Activated T-helper 9 cell treated with anti-CD3 and anti-CD28 coated beads, Interleukin-2, amount 50 U/mL, for 16 hours (primary cell): ENCODE measurements around the gene ZDBF2.
"Not testable (repeated sequence)": the region's sequence is repeated elsewhere in the genome, so short reads cannot be mapped to it uniquely, and the experiment has no call there.

Source experiments
- DNase-seq: peaks from one replicate; pipeline ENCODE4 v3.0.0-alpha.2; 2020; ENCODE audit warnings: low read depth

Gene ZDBF2

DNA sequence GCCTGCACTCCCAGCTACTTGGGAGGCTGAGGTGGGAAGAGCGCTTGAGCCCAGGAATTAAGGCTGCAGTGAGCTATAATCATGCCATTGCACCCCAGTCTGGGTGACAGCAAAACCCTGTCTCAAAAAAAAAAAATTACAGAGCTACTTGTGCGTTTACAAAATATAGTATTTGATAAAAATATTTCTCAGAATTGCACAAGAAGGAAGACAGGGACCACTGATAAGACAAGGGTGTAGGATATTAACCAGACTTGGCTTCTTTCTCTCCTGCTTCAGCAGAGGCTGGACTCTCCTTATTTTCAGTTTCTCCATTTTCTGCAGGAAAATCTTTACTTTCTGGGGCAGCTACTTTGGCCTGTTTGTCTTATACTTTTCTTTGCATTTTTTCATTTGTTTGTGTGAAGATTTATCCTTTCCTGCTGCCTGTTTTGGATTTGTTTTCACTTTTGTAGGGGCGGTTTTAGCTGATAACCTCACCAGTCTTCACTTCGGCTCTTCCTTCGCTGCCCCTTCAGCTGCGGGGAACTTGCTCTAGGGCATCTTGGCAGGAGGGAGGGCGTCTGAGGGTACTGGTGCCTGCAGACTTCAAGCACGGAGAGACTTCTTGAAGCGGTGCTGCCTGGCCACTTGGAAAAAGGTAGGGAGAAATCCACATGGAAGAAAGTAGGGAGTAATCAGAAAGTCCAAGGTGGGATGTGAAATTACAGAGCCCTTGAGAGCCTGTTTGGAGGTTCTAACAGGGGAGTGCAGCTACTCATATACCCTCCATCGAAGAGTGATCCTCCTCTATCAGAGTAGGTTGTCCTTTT lies 14.9 kb upstream of the ZDBF2 start:
- no peak for DNase-seq

DNA sequence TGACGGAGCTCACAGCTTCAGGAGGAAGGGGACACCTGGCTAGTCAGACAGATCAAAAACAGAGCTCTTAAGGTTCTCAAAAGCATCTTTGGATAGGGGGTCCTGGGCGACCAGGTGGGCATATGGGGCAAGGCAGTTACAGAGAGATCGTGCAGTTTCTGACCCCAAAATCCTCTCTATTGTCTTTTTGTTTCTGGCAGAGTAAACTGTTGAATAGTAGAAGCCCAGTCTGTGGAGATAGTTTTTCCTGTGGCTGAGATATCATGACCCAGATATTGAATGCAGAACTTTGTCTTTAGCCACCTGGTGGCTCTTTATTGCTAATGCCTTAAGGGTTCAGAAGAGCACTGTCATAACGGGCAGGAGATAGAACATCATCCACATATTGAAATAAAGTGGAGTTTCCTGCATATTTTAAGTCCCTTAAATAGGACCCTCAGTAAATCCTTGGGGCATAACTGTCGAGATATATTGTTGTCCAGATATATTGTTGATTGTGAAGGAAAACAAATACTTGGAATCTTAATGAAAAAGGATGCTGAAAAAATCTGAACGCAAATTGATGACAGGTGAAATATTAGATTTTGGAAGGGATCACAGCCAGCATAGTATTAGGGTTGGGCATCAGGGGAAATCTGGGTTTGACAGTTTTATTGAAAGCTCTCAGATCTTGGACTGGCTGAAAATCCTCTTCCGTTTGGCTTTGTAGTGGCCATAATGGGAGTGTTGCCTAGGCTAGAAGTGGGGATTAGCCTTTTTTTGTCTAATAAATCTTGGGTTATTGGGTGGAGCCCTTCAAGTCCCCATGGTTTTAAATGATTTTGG lies 14.1 kb upstream of the ZDBF2 start:
- DNase-seq: no peak

DNA sequence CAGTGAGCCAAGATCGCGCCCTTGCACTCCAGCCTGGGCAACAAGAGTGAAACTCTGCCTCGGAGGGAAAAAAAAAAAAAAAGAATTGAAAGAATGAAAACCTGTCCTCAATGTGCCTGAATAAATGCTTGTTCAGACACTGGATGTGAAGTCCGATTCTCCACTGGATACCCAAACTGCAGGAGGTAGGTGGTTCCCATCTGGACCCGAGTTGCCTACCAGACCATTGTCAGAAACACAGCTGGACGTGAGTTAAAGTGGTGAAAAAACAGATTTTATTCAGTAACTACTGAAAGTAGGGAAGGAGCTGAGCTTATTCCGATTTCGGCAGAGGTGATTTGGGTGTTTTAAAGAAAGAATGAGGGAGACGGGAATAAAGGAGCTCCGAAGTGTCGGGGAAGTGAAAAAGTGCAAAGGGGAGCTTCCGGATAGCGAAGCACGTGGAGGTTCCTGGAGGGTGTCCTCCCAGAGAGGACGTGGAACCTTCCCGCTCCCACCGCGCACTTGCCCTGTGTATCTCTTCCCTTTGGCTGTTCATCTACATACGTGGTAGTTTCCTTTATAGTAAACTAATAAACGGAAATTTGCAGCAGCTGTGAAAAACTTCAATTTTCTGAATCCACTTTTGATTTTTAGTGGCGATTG lies 10.4 kb upstream of the ZDBF2 start:
- no peak for DNase-seq

DNA sequence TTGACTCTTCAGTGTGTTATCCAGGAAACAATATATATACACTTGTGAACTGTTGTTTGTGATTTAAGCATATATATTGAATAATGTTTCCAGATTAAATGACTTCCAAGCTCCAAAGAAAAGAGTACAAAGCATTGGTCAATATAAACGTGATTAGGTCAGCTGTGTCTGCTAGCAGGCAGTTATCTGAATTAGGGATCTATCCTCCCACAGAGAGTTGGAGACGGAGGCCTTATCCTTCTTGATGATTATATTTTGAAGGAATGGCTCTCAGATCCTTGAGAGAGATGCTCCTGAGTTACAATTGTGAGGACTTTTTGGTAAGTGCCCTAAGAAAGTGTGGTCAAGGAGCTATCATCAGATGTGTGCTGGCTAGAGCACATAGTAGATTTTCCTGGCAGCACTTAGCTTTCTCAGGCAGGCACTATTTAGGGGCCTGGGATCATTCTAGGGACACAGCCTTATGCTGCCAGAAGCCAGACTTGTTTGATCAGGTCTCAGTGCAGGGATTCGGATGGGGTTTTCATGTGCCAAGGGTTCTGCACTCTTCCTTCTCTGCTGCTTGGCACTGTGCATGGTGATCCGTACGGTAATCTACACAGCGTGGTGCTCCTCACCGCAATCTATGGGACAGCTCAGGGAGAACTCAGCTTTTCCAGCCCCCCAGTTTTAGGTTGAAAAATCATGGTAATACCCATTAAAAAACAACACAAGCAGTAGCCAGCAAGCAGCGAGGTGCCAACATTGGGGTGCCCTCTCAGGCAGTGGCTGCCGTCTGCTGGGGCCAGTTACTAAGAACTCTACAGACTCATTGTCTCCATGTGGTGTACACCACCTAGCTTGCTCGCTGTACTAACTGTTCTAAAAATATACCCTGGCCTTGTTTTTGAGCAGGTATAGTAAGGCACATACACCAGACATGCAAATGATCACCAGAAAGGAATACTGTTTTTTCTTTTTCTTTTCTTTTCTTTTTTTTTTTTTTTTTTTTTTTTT lies 8.0 kb upstream of the ZDBF2 start:
- no peak for DNase-seq

DNA sequence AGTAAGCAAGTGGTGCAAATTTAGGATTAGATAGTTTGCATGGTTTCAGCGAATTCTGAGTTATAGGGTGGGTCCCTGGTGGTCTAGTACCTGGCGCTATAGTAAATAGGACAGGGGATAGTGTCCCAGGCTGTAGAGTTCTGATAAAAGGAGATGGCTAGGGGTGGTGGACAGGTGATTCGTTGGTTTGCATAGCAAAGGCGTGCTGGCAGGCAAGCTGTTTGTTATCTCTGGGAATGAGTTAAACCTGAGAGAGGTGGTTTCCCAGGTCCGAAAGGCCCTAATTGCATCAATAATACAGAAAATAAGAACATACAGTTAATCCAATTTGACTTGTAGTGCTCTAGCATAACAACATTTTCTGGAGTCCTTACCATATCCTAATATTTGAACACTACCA lies 6.9 kb upstream of the ZDBF2 start:
- no peak for DNase-seq

DNA sequence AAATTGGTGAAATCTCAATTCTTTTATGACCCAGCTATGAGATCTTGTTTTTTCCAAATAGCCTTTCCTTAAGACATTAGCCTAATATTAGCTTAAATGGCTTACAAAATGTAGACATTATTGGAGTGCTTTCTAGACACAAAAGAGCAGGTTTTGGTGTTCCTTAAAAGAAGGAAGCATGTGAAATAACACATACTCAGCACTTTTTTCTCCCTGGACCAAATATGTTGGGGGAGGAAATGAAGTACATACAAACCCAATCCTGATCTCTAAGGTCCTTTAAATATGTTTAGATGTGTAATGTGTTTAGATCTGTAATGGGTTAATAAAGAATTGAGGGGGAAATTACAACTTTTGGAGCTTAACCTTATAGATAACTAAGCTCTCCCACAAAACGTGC lies 3.4 kb upstream of the ZDBF2 start:
- no peak for DNase-seq

DNA sequence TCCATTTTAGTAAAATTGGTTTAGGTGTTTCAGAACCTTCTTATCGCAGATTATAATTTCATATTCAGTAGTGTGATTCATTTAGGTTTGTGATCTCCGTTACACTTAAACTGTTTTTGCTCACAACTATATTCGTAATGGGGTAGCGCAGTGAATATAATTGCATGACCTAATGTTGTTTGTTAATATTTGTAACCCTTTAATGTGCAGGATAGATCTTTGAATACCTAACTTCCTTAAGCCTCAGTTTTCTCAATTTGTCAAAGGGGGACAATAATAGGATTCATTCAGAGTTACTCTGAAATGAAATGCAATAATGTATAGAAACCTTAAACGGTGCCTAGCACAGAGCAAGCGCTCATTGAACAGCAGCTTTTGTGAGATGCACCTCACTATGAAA lies 558 bp upstream of the ZDBF2 start:
- DNase-seq: no peak

DNA sequence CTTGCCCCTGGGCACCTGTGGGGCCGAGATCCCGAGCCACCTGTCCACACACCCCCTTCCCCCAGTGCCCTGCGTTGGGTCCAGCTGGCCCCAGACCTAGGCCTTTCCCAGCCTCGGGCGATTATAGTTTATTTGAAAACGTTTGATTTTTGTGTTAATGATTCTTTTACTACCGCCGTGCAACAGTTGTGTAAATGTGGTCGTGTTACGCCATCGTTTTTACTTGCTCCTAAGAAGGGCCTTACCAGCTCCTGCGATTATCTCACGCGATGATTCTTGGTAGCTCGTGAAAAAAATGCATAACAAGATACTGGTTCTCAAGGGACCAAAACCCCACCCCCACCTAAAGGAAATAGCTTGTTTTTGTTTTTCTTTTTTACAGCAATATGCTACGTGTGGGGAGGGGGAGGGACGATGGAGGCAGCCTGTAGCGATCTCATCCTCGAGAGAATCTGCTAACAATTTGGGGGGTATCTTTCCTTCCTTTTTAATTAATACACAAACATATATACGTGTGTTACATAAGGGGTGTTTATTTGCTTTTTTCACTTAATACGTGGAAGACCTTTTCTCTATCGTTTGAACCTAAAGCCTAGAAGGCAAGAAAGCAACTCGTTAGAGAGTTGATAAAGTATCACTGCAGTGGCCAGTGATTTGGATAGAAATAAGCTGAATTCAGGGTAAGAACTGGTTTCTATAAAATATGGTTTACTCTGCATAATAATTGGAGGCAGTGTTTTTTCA lies 1.0 kb downstream of the ZDBF2 start:
- DNase-seq: no peak

DNA sequence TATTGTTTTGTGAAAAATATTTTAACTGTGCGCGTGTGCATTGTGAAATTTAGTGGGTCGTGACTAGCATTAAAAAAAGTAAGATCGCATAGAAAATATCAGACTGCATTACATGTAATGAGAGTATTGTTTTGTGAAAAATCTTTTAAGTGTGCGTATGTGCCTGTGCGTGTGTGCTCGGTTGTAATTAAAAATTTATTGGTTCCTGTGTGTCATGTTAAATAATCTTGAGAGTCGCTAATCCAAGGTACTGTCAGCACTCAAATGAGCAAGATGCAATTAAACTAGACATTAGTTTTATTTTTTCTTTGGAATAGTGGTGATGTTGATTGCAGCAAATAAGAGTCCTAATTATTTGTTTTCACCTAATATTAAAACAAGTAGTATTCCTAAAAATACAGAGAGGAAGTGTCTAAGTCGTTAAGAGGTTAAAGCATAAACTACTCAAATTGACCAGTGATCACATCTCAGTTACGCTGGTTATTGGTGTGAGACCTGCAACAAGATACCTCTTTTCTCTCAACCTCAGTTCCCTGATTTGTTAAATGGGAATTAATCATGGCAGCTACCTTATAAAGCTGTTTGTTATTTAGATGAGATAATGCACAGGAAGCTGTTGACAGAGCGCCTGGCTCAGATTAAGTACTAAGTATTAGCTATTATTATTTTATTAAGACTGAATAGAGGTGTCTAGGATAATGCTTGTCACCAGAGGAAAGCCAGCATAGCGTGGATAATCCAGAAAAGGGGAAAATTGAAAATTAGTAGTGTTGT lies 1.9 kb downstream of the ZDBF2 start:
- DNase-seq: no peak

DNA sequence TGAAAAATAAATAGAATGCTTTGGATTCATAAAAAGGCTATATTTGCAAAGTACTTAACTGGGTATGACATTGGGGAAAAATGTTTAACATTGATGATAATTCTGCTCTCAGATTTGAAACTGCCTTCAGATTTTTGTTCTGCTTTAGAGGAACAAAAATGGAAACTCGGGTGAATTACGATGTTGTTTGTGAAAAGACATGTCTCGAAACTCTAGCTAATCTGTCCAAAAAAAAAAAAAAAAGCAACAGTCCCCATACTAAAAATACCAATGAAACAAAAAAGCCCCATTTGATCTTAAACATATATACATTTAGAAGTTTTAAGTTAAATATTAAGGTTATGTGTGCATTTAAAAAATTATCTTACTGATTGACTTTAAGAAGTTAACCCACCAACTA lies 3.0 kb downstream of the ZDBF2 start:
- no peak for DNase-seq

DNA sequence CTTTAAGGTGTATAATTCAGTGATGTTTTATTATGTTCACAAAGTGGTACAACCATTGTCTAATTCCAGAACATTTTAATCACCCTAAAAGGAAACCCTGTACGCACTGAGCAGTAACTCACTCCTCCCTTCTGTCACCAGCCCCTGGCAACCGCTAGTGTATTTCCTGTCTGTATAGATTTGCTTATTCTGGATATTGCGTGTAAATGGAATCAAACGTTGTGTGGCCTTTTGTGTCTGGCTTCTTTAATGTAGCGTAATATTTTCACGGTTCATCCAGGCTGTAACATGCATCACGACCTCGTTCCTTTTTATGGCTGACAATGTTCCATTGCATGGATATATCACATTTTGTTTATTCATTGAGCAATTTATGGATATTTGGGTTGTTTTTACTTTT lies 8.3 kb downstream of the ZDBF2 start:
- DNase-seq: no peak

DNA sequence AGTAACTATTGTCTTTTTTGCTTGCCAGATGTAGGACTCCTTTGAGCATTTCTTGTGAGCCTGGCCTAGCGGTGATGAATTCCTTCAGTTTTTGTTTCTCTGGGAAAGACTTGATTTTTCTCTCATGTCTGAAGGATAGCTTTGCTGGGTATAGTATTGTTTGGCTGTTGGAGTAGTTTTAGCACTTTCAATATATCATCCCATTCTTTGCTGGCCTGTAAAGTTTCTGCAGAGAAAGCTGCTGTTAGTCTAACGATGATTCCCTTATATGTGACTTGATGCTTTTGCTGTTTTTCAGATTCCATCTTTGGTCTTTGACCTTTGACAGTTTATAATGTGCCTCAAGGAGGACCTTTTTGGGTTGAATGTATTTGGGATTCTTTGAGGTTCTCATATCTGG lies 12.7 kb downstream of the ZDBF2 start:
- no peak for DNase-seq

DNA sequence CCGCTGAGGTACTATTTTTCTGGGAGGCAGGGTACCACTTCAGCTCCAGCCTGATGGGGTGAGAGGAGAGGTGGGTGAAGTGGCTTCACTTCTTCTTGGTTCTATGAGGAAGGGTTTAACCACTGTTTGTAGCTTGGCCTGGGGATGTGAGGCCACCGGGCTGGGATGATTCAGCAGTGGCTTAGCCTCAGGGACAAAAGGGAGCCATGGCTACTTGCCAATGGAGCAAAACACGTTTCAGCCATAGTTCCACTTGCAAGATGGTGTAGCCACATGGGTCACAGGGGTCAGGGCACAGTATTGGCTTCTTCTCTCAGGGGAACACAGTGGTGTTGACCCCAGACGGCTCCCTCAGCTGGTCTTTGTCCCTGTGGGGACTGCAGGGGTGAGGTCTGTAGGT lies 14.9 kb downstream of the ZDBF2 start:
- no peak for DNase-seq

DNA sequence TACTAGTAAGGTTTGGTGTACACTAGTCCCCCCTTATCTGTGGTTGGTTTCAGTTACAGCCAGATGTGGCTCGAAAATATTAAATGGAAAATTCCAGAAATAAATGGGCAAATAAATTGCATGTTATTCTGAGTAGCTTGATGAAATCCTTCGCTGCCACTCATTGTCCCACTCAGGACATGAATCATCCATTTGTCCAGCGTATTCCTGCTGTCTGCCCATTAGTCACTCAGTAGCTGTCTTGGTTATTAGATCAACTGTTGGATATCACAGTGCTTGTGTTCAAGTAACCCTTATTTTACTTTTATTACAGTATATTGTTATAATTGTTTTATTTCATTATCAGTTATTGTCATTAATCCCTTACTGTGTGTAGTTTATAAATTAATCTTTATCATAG lies 21.7 kb downstream of the ZDBF2 start:
- no peak for DNase-seq

DNA sequence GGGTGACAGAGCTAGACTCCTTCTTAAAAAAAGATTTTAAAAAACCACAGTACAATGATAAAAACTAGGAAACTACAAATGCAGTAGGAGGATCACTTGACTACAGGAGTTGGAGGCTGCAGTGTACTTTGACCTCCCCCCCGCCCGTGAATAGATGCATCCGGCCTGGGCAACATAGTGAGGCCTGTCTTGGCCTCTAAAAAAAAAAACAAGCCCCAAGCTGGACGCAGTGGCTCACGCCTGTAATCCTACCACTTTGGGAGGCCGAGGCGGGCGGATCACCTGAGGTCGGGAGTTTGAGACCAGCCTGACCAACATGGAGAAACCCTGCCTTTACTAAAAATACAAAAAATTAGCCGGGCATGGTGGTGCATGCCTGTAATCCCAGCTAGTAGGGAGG lies 25.1 kb downstream of the ZDBF2 start:
- DNase-seq: not testable (repeated sequence)

DNA sequence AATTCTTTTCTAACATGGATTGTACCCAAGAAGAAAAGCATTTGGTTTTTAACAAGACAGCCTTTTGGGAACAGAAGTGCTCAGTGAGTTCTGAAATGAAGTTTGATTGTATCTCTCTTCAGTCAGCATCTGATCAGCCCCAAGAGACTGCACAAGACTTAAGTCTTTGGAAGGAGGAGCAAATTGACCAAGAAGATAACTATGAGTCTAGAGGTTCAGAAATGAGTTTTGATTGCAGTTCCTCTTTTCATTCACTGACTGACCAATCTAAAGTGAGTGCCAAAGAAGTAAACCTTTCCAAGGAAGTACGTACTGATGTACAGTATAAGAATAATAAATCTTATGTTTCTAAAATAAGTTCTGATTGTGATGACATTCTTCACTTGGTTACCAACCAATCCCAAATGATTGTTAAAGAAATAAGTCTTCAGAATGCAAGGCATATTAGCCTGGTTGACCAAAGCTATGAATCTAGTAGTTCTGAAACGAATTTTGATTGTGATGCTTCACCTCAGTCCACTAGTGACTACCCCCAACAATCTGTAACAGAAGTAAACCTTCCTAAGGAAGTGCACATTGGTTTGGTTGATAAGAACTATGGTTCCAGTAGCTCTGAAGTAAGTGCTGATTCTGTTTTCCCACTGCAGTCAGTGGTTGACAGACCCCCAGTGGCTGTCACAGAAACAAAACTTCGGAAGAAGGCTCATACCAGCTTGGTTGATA lies 31.2 kb downstream of the ZDBF2 start:
- DNase-seq: no peak

DNA sequence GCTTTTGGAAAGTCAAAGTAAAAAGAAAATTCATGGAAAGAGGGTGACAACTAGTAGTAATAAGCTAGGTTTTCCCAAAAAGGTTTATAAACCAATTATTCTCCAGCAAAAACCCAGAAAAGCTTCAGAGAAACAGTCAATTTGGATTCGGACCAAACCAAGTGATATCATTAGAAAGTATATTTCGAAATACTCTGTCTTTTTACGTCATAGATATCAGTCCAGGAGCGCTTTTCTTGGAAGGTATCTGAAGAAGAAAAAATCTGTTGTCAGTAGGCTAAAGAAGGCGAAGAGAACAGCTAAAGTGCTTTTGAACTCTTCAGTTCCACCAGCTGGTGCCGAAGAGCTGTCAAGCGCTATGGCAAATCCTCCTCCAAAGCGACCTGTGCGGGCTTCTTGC lies 36.6 kb downstream of the ZDBF2 start:
- no peak for DNase-seq

DNA sequence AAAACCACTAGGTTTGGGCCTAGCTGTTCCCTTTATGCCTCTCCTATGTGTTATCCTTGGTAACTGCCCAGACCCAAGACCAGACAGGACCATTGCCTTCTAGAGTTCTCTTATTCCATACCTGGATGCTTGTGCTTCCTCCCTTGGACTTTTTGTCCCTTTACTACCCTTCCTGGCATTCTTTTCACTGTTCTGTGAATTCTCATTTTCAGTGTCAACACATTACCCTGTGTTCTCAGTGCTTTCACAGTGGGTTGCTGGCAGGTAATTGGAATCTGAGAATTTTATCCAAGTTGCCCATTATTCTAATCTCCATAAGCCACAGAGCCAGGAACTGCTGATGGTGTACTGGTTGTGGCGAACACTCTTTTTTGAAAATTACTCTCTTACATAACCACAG lies 41.7 kb downstream of the ZDBF2 start:
- no peak for DNase-seq

DNA sequence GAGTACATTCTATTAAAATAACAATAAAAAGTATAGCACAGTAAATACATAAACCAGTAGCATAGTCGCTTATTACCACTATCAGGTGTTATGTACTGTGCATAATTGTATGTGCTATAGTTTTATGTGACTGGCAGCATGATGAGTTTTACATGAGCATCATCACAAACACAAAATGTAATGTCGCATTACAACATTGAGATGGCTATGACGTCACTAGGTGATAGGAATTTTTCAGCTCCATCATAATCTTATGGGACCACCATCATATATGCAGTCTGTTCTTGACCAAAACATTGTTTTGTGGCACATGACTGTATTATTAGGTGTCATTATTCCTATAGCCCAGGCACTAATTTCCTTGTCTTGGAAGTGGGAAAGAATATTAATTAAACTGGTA lies 48.6 kb downstream of the ZDBF2 start:
- DNase-seq: no peak

DNA sequence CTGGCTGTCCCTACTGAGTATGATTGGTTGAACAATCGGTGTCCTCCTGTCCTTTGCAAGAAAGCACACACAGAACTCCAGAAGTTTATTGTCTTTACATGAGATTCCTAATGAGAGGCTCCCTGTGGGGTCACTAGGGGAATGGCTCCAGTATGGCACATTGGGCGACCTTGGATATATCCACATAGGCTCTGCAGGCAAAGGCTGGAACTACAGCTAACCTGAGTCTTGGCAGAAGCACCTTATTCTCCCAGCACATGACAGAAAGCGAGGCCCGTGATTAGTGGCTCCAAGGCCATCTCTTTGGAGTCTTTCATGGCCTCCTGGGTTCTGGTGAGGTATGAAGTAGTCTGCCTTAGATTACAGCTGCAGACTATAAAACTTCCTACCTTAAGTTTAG lies 49.0 kb downstream of the ZDBF2 start:
- DNase-seq: no peak
